ENCODE measurements around the gene TRIM40.
A peak's percentile ranks its signal among the peaks of the same experiment; 100 is the strongest.

The TRIM40 gene, protein sequence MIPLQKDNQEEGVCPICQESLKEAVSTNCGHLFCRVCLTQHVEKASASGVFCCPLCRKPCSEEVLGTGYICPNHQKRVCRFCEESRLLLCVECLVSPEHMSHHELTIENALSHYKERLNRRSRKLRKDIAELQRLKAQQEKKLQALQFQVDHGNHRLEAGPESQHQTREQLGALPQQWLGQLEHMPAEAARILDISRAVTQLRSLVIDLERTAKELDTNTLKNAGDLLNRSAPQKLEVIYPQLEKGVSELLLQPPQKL

DNA sequence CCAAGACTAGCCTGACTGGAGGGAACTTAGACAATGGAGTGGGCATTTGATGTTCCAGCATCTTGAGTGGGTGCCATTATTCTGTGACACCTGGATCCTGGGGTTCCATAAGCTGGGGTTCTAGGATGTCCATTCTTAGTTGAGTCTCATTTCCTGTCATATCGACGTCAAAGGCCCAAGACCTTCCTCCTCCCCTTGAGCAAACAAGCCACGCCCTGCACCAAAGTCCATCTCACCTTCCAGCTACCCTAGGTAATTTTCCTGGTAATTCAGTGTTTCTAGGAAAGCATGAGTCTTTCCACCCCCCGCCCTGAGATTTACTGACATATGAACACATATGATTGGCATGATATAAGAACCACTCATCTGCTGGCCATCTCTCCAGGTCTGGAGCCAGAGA lies at the start of gene TRIM40:
TSS of gene TRIM40 (plus strand) at position 384 of the 400 bp plus-strand sequence. CDS start 897 bp downstream, outside the sequence.
- in situ Hi-C loops (cut with MboI; ENCODE audit: low pct_unique_long_range_greater_than_20kb, low sequenced_read_pairs) = no loop called here
- DNase-seq = no peak

DNA sequence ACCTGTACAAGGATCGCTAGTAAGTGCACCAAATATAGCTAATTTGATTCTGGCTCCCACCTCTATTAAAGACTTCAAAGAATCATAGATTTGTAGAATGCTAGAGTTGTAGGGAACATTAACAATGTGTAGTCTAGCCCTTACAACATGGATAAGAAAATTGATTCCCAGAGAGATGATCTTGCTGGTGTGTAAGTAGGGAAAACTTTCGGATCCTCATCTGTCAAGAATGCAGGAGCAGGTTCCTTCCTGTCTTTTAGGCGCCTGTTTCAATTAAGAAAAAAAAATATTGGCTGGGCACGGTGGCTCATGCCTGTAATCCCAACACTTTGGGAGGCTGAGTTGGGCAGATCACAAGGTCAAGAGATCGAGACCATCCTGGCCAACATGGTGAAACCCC lies 48.1 kb upstream of the TRIM40 start:
- DNase-seq = no peak
- in situ Hi-C loops (cut with MboI; ENCODE audit: low pct_unique_long_range_greater_than_20kb, low sequenced_read_pairs) = no loop called here

DNA sequence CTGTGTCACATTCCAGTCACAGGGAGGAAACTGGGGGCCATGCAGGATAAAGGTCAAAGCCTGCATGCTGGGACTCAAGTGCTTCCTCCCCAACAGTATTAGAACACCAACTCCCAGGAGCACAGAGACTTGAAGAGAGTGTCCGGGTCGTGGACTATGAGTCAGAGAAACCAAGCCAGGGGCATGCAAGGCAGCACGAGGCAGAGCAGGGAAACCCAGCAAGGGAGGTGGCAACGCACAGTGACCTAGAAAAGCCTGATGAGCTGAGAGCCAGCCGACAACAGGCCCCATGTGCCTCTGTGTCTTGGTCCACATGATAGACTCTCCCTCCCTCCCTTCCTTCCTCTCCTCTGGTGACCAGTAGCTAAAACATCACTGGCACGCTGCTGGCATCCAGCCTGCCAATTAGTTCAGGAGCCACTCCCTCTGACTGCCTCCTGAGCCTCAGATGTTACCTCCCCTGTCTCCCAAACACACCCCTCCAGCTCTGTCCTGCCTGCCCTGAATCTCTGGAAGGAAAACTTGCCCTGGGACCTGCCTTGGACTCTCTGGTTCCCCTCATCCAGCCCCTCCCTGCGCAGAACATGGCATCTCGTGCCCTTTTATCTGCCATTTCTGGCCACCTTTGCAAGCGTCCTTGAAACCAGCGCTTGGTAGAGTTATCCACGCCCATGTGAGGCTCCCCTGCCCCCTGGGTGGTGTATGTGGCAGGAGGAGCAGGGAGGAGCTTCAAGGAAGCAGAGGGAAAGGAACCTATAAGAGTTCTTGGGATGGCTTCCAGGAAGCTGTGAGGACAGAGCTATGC lies 44.2 kb upstream of the TRIM40 start:
- in situ Hi-C loops (cut with MboI; ENCODE audit: low pct_unique_long_range_greater_than_20kb, low sequenced_read_pairs) = no loop called here

DNA sequence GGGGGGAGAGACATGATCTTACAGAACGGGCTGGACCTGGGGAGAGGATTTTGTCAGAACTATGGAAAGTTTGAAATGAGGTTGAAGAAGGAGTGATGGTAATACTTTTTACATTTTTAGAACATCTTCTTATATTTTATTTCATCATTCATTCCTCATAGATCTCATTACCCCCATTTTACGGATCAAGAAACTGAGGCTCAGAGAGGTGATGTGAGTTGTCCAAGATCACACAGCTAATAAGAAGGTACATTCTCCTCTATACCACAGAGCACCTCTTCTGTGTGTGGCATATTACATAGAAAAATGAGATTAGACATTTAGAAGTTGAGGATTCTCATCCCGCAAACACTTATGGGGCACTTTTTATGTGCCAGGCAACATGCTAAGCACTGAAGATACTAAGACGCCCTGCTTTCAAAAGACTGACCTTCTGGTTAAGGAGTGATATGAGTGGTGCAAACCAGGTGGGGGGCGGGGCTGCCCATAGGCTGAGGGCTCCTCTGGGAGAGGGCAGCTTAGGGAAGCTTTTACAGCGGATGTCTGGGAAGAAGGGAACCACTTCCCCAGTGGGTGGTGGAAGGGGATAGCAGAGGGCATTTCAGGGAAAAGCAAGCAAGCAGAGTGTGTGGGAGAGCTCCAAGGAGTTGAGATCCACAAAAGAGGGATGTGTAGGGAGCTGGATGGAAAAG lies 42.9 kb upstream of the TRIM40 start:
- in situ Hi-C loops (cut with MboI; ENCODE audit: low pct_unique_long_range_greater_than_20kb, low sequenced_read_pairs) = no loop called here
- no peak for DNase-seq

More for the DNA sequence above, 44.2 kb upstream of the TRIM40 start:
- DNase-seq = no peak

DNA sequence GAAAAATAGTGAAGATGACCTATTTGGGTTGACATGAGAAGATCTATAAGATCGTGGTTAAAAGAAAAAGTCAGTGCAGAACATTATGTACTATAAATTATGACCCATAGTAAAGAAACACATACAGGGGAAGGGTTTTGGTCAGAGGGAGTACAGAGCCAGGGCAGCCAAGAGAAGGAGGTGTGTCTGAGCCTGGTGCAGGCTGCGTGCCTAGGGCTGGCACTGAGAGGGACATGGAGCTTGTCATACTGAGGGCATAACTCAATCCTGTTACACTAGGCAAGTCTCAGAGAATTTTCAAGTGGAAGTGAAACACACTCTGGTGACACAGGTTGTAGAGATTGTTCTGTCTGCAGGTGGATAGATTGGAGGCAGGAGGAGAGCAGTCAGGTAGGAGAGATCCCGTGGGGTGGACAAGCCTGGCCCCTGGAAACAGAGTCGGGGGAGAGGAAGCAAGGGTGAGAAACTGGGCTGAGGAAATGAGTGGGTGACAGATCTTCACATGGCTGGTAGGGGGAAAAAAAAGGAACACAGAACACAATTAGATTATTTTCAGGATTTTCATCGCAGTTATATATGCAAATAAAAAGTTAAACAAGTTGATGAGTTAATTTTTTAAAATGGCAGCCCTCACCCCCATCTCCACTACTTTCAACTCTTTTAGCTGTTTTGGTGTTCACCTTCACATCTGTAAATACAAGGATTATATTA lies 41.8 kb upstream of the TRIM40 start:
- in situ Hi-C loops (cut with MboI; ENCODE audit: low pct_unique_long_range_greater_than_20kb, low sequenced_read_pairs) = no loop called here
- no peak for DNase-seq

DNA sequence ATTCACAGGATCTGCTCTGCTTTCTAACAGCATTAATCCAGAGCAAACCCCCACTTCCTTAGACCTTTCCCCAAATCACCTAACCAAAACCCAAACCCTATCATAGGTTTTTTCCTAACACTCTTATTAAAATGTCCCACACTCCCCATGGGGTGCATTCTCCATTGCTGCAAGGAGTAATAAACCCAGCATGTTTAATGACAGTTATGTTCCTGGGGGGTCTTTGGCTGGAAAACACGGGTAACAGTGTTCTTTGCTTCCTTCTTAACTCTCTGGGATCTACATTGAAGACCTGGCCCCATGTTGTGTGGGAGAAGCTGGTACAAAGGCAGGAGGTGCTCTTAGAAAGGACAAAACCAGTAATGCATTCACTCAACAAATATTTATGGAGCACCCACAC lies 39.1 kb upstream of the TRIM40 start:
- in situ Hi-C loops (cut with MboI; ENCODE audit: low pct_unique_long_range_greater_than_20kb, low sequenced_read_pairs) = no loop called here
- no peak for DNase-seq

DNA sequence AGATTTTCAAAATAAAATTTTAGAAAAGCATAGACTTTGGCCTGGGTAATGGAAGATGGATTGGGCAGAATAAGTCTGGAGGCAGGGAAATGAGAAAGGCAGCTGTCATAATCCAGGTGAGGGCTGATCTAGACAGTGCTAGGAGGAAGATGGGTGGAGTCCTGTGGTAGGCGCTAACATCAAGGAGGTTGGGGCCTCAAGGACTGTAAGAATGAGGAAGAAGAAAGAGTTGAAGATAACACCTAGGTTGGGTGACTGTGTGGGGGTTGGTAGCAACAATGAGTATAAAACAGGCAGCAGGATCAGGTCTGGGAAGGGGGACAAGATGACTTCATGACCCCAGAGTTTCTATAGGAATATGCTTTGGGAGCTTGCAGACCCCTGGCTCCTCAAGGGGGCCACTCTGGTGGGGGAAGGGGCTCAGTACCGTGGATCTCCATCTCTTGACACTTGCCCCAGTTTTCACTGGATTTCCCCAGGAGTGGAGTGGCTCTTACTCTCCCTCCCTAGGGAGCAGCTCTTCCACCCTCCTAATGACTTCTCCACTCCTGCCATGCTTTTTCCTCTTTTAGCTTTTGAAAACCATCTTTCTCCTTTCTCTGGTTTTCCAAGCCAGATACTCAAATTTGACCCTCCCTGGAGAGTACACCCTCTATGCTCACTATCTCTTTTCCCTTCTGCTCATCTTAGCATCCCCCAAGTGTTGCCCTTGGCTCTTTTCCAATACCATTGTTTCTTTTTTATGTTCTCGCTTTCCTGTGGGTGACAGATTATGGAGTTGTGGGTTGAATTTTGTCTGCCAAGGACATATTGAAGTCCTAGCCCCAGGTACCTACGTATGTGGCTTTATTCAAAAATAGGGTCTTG lies 37.8 kb upstream of the TRIM40 start:
- peak; percentile 21 for DNase-seq
- in situ Hi-C loops (cut with MboI; ENCODE audit: low pct_unique_long_range_greater_than_20kb, low sequenced_read_pairs) = no loop called here

DNA sequence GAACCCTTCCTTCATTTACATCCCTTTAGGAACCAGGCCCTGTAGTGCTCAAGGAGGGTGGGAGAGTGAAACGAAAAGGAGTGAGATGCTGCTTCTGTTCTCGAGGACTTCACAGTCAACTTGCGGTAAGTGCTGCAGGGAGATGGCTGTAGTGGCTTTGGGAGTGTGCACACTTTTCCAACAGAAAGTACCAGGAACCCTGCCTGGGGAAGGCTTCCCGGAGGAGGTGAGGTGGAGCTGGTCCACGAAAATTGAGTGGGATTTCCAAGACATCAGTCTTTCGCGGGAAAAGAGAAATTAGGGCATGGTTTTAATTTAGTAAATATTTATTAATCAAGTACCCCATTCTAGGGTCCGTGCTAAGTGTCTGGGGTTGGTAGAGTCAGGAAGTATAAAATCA lies 35.8 kb upstream of the TRIM40 start:
- DNase-seq = no peak

DNA sequence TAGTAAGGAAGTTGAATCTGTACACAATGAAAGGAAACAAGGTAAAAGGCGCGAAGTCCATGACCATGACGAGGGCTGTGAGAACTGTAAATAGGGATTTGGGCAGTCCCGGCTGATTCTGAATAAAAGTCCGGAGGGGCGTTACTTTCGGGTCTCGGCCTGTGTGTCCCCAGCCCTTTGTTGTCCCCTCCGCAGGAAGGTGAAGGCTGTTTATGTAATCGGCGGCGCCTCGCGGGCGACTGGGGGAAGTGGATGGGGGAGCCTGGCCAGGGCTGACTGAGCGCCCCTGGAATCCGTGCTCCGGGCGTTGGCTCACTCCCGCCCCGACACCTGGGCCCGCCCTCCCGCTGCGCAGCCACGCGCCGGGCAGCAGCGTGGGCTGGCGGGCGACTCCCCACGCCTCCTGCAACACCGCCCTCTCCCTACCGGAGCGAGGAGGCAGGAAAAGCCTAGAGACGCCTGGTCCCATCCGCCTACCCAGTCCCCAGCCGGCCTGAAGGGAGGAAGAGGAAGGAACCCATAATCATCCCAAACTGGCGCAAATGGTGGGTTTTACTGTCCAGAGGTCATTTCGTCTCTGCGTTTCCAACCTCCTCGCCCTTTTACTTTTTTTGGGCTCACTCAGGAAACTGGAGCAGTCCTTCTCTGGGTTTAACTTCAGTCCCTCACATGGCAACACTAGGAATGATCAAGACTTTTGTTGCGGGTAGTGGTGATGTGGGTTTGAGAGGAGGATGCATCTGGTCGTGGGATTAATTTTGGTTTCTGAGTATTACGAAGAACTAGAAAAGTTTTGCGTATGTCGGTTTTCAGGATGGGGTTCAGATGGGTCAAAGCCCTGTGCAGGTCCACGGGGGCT lies 35.1 kb upstream of the TRIM40 start:
- DNase-seq = peak; percentile 54
- in situ Hi-C loops (cut with MboI; ENCODE audit: low pct_unique_long_range_greater_than_20kb, low sequenced_read_pairs) = no loop called here

More for the DNA sequence above, 35.8 kb upstream of the TRIM40 start:
- in situ Hi-C loops (cut with MboI; ENCODE audit: low pct_unique_long_range_greater_than_20kb, low sequenced_read_pairs) = no loop called here

DNA sequence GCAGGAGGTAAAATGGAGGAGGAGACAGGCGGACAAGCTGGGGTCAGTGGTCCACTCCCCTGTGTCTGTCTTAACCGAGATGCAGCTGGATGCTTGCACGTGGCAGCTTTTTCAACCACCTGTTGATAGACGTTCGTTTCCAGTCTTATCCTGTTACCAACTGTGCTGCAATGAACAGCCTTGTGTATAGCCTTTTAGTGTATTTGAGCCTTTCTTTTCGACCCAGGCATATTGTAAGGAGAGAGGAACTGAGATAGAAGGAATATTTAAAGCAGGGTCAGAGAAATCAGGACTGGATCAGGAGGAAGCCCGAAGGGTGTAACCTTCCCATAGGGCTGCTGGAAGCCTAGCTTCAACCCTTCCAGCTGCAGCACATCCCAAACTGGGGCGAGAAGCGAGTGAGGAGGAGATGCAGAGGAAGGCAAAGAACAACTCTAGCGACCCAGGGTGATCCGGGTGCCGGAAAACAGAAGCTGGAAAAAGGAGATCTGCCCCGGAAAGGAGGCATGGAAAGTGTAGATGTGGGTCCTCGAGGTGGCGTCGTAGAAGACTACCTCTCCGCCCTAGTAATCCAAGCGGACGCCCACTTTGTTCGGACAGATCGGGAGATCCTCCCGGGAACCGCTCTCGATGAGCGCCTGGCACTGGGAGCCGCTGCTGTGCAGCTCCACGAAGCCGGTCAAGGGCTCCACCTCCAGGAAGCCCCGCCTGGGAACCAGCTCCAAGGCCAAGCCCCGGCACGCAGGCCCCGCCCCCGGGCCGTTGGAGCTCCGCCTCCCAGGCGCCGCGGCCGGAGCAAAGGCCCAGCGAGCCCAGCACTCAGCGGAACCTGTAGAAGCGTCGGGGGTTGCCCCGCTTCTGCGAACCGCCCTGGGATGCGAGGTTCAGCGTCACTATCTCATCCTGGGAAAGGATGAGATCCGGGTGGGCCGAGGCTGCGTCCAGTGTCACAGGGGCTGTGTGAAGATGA lies 34.2 kb upstream of the TRIM40 start:
- peak; percentile 80 for DNase-seq
- in situ Hi-C loops (cut with MboI; ENCODE audit: low pct_unique_long_range_greater_than_20kb, low sequenced_read_pairs) = no loop called here

DNA sequence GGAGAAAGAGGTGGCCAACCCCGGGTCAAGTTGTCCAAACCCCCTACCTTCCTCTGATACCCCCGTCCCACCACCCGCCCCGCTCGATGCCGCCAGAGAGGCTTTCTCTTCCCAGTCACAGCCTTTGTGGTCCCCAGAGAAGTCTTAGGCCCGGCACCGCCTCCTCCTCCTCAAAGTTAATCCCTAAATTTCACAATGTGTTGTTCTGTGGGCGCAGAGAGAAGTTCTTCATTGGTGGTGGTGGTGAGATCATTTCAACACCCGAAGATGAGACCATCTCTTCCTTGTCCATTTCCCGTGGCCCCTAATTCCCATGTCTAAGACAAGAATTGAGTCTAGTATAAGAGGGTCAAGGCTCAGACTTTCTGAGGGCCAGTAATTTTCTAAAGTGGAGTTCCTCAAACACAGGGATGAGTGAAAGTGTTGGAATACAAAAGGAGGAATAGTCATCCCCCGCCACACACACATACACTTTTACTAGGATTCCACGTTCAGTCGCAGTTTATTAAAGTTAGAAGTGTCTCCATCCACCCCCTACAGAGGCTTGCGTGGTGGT lies 33.4 kb upstream of the TRIM40 start:
- in situ Hi-C loops (cut with MboI; ENCODE audit: low pct_unique_long_range_greater_than_20kb, low sequenced_read_pairs) = no loop called here
- DNase-seq = no peak

DNA sequence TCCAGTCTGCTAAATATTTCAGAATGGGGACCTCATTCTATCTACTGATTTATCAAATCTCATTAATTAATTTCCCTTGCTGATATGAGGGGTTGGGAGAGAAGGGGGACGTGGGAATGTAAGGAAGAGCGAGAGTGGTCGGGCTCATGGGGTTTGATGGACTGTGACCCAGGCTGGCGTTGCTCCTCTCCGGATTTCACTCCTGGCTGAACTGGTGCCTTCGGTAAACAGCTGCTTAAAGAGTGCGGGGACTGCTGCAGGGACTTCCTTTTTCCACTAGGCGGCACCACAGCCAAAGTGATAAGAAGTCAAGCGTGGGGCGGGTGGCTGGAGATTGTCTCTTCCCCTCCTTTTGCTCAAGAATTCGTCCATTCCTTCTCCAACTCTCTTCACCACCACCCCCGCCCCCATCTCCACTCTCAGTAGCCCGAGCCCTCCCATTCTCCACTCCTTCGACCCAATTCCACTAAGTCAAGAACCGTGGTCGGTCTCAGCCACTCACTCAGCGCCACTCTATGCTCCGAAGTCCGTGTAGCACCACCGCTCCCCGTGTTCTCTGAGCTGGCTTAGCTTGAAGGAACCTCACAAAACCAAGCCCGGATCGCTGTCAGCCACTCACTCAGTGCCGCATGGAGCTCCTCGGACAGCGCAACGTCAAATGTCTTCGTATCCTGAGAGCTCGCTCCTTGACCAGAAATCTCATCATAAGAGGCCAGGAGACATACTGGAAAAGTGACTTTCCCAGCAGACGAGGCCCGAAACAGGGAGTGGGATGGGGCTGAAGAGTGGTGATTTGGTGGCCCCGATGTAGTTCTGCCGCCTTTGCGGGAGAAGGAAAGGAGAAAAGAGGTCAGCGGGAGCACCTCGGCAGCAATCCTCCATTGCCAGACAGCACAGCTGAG lies 32.7 kb upstream of the TRIM40 start:
- DNase-seq = peak; percentile 90
- in situ Hi-C loops (cut with MboI; ENCODE audit: low pct_unique_long_range_greater_than_20kb, low sequenced_read_pairs) = no loop called here

DNA sequence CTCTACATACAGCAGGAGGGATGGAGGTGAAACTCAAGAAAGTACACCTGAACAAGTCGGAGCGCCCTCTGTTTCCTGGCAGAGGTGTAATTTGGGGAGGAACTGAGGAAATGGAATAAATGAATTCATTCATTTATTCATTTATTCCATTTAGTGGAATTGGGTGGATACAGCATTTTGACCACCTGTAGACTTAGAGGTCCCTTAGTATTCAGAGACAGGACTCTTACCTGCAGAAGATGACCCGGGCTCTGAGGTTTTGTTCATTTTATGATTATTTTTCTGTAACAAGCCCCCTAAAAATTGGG lies 32.1 kb upstream of the TRIM40 start:
- DNase-seq = no peak
- in situ Hi-C loops (cut with MboI; ENCODE audit: low pct_unique_long_range_greater_than_20kb, low sequenced_read_pairs) = no loop called here

DNA sequence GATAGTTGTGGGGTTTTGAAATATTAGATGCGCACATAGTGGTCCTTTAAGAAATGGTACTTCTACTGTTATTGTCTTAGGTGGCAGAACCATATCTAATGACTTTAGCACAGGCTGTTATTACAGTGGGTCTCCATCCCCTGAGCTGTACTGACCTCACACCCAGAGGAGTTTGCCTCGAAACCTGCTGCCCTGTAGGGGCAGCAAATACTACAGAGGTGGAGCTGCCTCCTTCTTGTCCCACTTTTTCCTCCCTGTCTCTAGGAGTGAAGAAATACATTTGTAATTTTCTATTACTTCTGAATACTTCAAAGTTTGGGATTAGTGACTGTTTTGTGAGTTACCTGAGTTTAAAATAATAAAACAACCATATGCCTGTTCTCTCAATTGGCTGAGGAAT lies 31.3 kb upstream of the TRIM40 start:
- in situ Hi-C loops (cut with MboI; ENCODE audit: low pct_unique_long_range_greater_than_20kb, low sequenced_read_pairs) = no loop called here
- no peak for DNase-seq

DNA sequence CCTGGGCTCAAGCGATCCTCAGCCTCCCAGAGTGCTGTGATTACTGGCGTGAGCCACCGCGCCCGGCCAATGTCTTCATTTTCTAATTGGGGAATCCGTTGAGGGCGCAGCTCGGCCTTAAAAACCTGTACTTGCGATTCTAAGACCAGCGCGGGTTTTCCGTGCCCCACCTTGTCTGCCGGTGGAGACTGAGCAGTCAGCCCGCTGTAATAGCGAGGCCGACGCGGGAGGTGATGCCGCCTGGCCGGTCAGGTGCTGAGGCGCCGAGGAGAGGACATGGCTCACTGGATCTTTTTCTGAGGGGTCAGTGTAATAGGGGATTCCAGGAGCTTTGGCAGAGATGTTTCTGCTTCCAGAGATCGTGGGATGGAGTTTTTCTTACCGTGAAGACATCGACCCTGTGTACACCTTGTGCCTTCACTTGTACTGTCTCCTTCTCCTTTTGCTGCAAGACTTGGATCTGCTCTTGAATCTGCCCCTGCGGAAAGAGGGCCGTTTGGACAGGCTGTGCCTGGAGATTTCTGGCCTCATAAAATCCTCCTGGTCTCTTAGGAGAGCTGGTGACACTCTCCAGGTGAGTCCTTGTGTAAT lies 24.6 kb upstream of the TRIM40 start:
- in situ Hi-C loops (cut with MboI; ENCODE audit: low pct_unique_long_range_greater_than_20kb, low sequenced_read_pairs) = no loop called here
- DNase-seq = no peak
